ENCODE results near the gene SUPT3H. TPM values are rescaled to one million over a fixed set of nuclear protein-coding genes. Genes with fewer than 3 reads are reported as not detected.
"Not testable (repeated sequence)": the region's sequence is repeated elsewhere in the genome, so short reads cannot be mapped to it uniquely, and the experiment has no call there.

SUPT3H gene
- polyA plus RNA-seq, 3 donors: 22.1 to 24.9 (median 23.0) TPM

GRCh38 chr6:45098256-45098655 is 279.5 kb downstream of the SUPT3H start:
- DNase-seq (ENCODE audit: extremely low read depth in 1 of 11, low read depth in 9 of 11, low spot score in 4 of 11): no peak

- no peak for DNase-seq (ENCODE audit: extremely low read depth in 1 of 11, low read depth in 9 of 11, low spot score in 4 of 11)
These were observed 282.9 kb downstream of the SUPT3H start for GRCh38 chr6:45094831-45095230.

GRCh38 chr6:45092135-45092534 is 285.6 kb downstream of the SUPT3H start:
- no peak for DNase-seq (ENCODE audit: extremely low read depth in 1 of 11, low read depth in 9 of 11, low spot score in 4 of 11)

- no peak for DNase-seq (ENCODE audit: extremely low read depth in 1 of 11, low read depth in 9 of 11, low spot score in 4 of 11)
These were observed 291.2 kb downstream of the SUPT3H start for GRCh38 chr6:45086360-45087084.

GRCh38 chr6:45084257-45084656 is 293.5 kb downstream of the SUPT3H start:
- no peak for DNase-seq (ENCODE audit: extremely low read depth in 1 of 11, low read depth in 9 of 11, low spot score in 4 of 11)

- no peak for DNase-seq (ENCODE audit: extremely low read depth in 1 of 11, low read depth in 9 of 11, low spot score in 4 of 11)
These were observed 295.6 kb downstream of the SUPT3H start for GRCh38 chr6:45082091-45082490.

GRCh38 chr6:45081634-45082033 is 296.1 kb downstream of the SUPT3H start:
- DNase-seq (ENCODE audit: extremely low read depth in 1 of 11, low read depth in 9 of 11, low spot score in 4 of 11): no peak

GRCh38 chr6:45078432-45078831 is 299.3 kb downstream of the SUPT3H start:
- no peak for DNase-seq (ENCODE audit: extremely low read depth in 1 of 11, low read depth in 9 of 11, low spot score in 4 of 11)

- DNase-seq (ENCODE audit: extremely low read depth in 1 of 11, low read depth in 9 of 11, low spot score in 4 of 11): no peak
These were observed 301.4 kb downstream of the SUPT3H start for GRCh38 chr6:45076217-45076930.

GRCh38 chr6:45075246-45075645 is 302.5 kb downstream of the SUPT3H start:
- DNase-seq (ENCODE audit: extremely low read depth in 1 of 11, low read depth in 9 of 11, low spot score in 4 of 11): no peak

GRCh38 chr6:45074439-45074838 is 303.3 kb downstream of the SUPT3H start:
- DNase-seq (ENCODE audit: extremely low read depth in 1 of 11, low read depth in 9 of 11, low spot score in 4 of 11): no peak

GRCh38 chr6:45073771-45074170 is 304.0 kb downstream of the SUPT3H start:
- no peak for DNase-seq (ENCODE audit: extremely low read depth in 1 of 11, low read depth in 9 of 11, low spot score in 4 of 11)

GRCh38 chr6:45072673-45073072 is 305.1 kb downstream of the SUPT3H start:
- DNase-seq (ENCODE audit: extremely low read depth in 1 of 11, low read depth in 9 of 11, low spot score in 4 of 11): no peak

GRCh38 chr6:45072016-45072415 is 305.7 kb downstream of the SUPT3H start:
- DNase-seq (ENCODE audit: extremely low read depth in 1 of 11, low read depth in 9 of 11, low spot score in 4 of 11): no peak

- DNase-seq (ENCODE audit: extremely low read depth in 1 of 11, low read depth in 9 of 11, low spot score in 4 of 11): no peak
These were observed 308.6 kb downstream of the SUPT3H start for GRCh38 chr6:45069091-45069490.

GRCh38 chr6:45067446-45067845 is 310.3 kb downstream of the SUPT3H start:
- not testable (repeated sequence) for DNase-seq (ENCODE audit: extremely low read depth in 1 of 11, low read depth in 9 of 11, low spot score in 4 of 11)

GRCh38 chr6:45062659-45063058 is 315.1 kb downstream of the SUPT3H start:
- not testable (repeated sequence) for DNase-seq (ENCODE audit: extremely low read depth in 1 of 11, low read depth in 9 of 11, low spot score in 4 of 11)

GRCh38 chr6:45057711-45058110 is 320.0 kb downstream of the SUPT3H start:
- no peak for DNase-seq (ENCODE audit: extremely low read depth in 1 of 11, low read depth in 9 of 11, low spot score in 4 of 11)

- no peak for DNase-seq (ENCODE audit: extremely low read depth in 1 of 11, low read depth in 9 of 11, low spot score in 4 of 11)
These were observed 323.1 kb downstream of the SUPT3H start for GRCh38 chr6:45054610-45055009.

GRCh38 chr6:45052325-45052724 is 325.4 kb downstream of the SUPT3H start:
- DNase-seq (ENCODE audit: extremely low read depth in 1 of 11, low read depth in 9 of 11, low spot score in 4 of 11): no peak

Data from renal cortex interstitium (tissue), 11 donors.